Fibroblast of lung (primary cell): ENCODE measurements around the gene R3HCC1L. TPM values are rescaled to one million over a fixed set of nuclear protein-coding genes. Genes with fewer than 3 reads are reported as not detected.

Source experiments
- DNase-seq, 2 donors: peaks; one replicate each; pipeline versions ENCODE4 v3.0.0 to v3.0.0-alpha.2; 2010; ENCODE audit warnings: low read depth in 2 of 2
- H2AFZ ChIP-seq: 2 replicates; pipeline ENCODE4 v1.5.1; 2012; ENCODE audit warnings: low read length, control low read depth, inconsistent platforms
- H3K27ac ChIP-seq: 2 replicates; pipeline ENCODE4 v1.5.1; 2011; ENCODE audit warnings: low read length, control low read depth; ENCODE audit not compliant: insufficient read depth
- H3K27me3 ChIP-seq: 2 replicates; pipeline ENCODE4 v1.5.1; 2011; ENCODE audit warnings: mild to moderate bottlenecking, low read length; ENCODE audit not compliant: control insufficient read depth, insufficient read depth
- H3K36me3 ChIP-seq: 2 replicates; pipeline ENCODE4 v1.5.1; 2011; ENCODE audit warnings: low read length; ENCODE audit not compliant: control insufficient read depth, insufficient read depth
- H3K4me1 ChIP-seq: 2 replicates; pipeline ENCODE4 v1.5.1; 2011; ENCODE audit warnings: low read length; ENCODE audit not compliant: control insufficient read depth, insufficient read depth; ENCODE audit errors: extremely low read depth
- H3K4me2 ChIP-seq: 2 replicates; pipeline ENCODE4 v1.5.1; 2011; ENCODE audit warnings: low read length, control low read depth; ENCODE audit not compliant: insufficient read depth; ENCODE audit errors: extremely low read depth
- H3K4me3 ChIP-seq, 4 experiments: fragments of 200-600 bp in 1 of 4; sonication (generic) in 1 of 4; replicated peaks in 1 of 4; 2 replicates each; pipeline ENCODE4 v1.5.1; 2011 to 2016; ENCODE audit warnings: low read length in 4 of 4, low read depth in 3 of 4, mild to moderate bottlenecking in 3 of 4, control low read depth in 2 of 4, inconsistent platforms in 1 of 4, mixed read lengths in 1 of 4; ENCODE audit not compliant: insufficient read depth in 1 of 4; ENCODE audit errors: control extremely low read depth in 1 of 4
- H3K79me2 ChIP-seq: 2 replicates; pipeline ENCODE4 v1.5.1; 2012; ENCODE audit warnings: mild to moderate bottlenecking, low read length, inconsistent platforms; ENCODE audit not compliant: control insufficient read depth, insufficient read depth
- H3K9ac ChIP-seq: 2 replicates; pipeline ENCODE4 v1.5.1; 2011; ENCODE audit warnings: mild to moderate bottlenecking, low read length, control low read depth; ENCODE audit not compliant: insufficient read depth
- H3K9me3 ChIP-seq: 2 replicates; pipeline ENCODE4 v1.5.1; 2012; ENCODE audit warnings: low read depth, low read length; ENCODE audit not compliant: control insufficient read depth, insufficient read depth
- H4K20me1 ChIP-seq: 2 replicates; pipeline ENCODE4 v1.5.1; 2011; ENCODE audit warnings: low read length; ENCODE audit not compliant: control insufficient read depth, insufficient read depth; ENCODE audit errors: extremely low read depth
- EZH2 ChIP-seq: IDR thresholded peaks from 2 replicates; pipeline ENCODE4 v1.5.1; 2012; ENCODE audit warnings: low read length, control low read depth, mild to moderate bottlenecking; ENCODE audit errors: missing control alignments
- polyA plus RNA-seq, 2 donors: library from polyadenylated mRNA; depleted of rRNA in 1 of 2; stranded (reverse) in 1 of 2; unstranded in 1 of 2; fragments of >200 nt; gene quantifications; 2 replicates each; pipeline ENCODE4 v1.2.1, GENCODE V29; 2011 to 2012; ENCODE audit warnings: missing spikeins in 1 of 2
- total RNA-seq: library from RNA; depleted of rRNA; stranded (reverse); fragments of >200 nt; gene quantifications from 2 replicates; pipeline ENCODE4 v1.2.1, GENCODE V29; 2014
- TF ChIP-seq, protein P1 (sequence below), 2 donors: IDR thresholded peaks in 1 of 2; conservative IDR thresholded peaks in 1 of 2; 1 replicate in 1 of 2; 2 replicates in 1 of 2; pipeline ENCODE4 v1.5.1; 2011 to 2012; ENCODE audit warnings: low read length in 2 of 2, control low read depth in 1 of 2, inconsistent platforms in 1 of 2, low read depth in 1 of 2, mild to moderate bottlenecking in 1 of 2

The R3HCC1L gene
- total and polyA plus RNA-seq, 2 donors (not counting 1 experiment from before 2014, with no cell fraction given), result 11.1 to 19.5 TPM

DNA sequence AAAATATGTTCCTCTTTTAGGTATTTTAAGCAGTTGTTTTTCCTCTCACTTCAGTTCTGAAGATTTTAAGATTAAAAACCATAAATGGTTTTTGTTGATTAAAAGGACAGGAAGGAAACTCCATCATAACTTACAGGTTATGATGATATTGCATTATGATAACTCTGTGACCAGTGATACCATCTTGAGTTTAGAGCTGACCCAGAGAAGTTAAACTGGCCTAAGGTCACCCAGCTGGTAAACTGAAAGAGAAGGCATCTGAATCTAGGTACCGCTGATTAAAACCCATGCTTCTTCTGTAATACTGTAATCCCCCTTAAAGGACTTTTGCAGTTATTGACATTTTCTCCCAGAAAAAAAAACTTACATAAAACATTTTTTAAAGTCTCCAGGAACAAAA is 103.9 kb downstream of the R3HCC1L start:
- no peaks in the 10 kb centered on the region for H3K9me3 ChIP-seq
- H3K4me2 ChIP-seq, result no peak overlapping the region
- no peak overlapping the region for H3K27ac ChIP-seq
- peaks cover 1% of the 10 kb centered on the region for H3K36me3 ChIP-seq
- no peak for TF ChIP-seq EZH2
- TF ChIP-seq, protein P1, sequence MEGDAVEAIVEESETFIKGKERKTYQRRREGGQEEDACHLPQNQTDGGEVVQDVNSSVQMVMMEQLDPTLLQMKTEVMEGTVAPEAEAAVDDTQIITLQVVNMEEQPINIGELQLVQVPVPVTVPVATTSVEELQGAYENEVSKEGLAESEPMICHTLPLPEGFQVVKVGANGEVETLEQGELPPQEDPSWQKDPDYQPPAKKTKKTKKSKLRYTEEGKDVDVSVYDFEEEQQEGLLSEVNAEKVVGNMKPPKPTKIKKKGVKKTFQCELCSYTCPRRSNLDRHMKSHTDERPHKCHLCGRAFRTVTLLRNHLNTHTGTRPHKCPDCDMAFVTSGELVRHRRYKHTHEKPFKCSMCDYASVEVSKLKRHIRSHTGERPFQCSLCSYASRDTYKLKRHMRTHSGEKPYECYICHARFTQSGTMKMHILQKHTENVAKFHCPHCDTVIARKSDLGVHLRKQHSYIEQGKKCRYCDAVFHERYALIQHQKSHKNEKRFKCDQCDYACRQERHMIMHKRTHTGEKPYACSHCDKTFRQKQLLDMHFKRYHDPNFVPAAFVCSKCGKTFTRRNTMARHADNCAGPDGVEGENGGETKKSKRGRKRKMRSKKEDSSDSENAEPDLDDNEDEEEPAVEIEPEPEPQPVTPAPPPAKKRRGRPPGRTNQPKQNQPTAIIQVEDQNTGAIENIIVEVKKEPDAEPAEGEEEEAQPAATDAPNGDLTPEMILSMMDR (conservative IDR thresholded peaks at IDR 0.05 in 1 of 2, IDR thresholded peaks at IDR 0.05 in 1 of 2; ENCODE audit: low read depth in 1 of 2, low read length in 2 of 2), result no peak
- no peaks in the 10 kb centered on the region for H3K79me2 ChIP-seq
- H3K9ac ChIP-seq, result no peak overlapping the region
- H3K4me1 ChIP-seq, result no peaks in the 10 kb centered on the region
- no peak overlapping the region for H3K4me3 ChIP-seq
- no peak for DNase-seq
- H3K27me3 ChIP-seq, result no peaks in the 10 kb centered on the region
- H4K20me1 ChIP-seq, result no peaks in the 10 kb centered on the region
- H2AFZ ChIP-seq, result no peak overlapping the region

GRCh38 chr10:98240524-98240923 is 106.1 kb downstream of the R3HCC1L start:
- Histone ChIP-seq H3K36me3 (peaks cover 5% of the 10 kb centered on the region), H2AFZ (no peak overlapping the region), H3K27me3 (no peaks in the 10 kb centered on the region), H4K20me1 (no peaks in the 10 kb centered on the region), H3K9me3 (no peaks in the 10 kb centered on the region), H3K4me2 (no peak overlapping the region), H3K79me2 (no peaks in the 10 kb centered on the region), H3K4me3 (no peak overlapping the region), H3K9ac (no peak overlapping the region), H3K4me1 (no peaks in the 10 kb centered on the region), H3K27ac (no peak overlapping the region)
- DNase-seq, result no peak
- TF ChIP-seq, protein P1 (conservative IDR thresholded peaks at IDR 0.05 in 1 of 2, IDR thresholded peaks at IDR 0.05 in 1 of 2; ENCODE audit: low read depth in 1 of 2, low read length in 2 of 2), result no peak
- no peak for TF ChIP-seq EZH2

DNA sequence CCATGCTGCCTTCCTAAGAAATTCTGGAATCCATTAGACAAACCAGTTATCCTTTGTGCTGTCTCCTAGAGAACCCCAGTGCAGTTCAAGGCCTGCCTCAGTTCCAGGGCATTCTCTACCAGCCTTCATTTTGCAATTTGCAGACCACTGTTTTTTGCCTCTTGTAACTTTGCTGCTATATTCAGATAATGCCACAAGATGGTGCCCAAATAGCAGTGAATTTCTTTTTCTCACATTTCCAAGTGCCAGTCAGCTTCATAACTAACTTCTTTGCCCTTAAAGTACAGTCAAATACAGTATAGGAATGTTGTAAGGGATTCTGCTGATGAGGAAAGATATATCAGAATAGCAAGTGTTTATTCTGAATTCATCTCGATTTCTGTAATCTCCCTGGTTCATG is 108.4 kb downstream of the R3HCC1L start:
- peak; percentile 36 to 65 for DNase-seq
- no peak overlapping the region for H2AFZ ChIP-seq
- no peaks in the 10 kb centered on the region for H4K20me1 ChIP-seq
- H3K79me2 ChIP-seq, result no peaks in the 10 kb centered on the region
- no peak for TF ChIP-seq EZH2
- TF ChIP-seq, protein P1 (conservative IDR thresholded peaks at IDR 0.05 in 1 of 2, IDR thresholded peaks at IDR 0.05 in 1 of 2; ENCODE audit: low read depth in 1 of 2, low read length in 2 of 2), result peak; percentile 59 to 62
- no peak overlapping the region for H3K27ac ChIP-seq
- H3K4me3 ChIP-seq, result no peak overlapping the region
- no peaks in the 10 kb centered on the region for H3K9me3 ChIP-seq
- no peak overlapping the region for H3K4me2 ChIP-seq
- no peak overlapping the region for H3K9ac ChIP-seq
- H3K36me3 ChIP-seq, result peaks cover 7% of the 10 kb centered on the region
- no peaks in the 10 kb centered on the region for H3K27me3 ChIP-seq
- peaks cover 6% of the 10 kb centered on the region for H3K4me1 ChIP-seq
